K562 (cell line): ENCODE results near the gene CPSF4. TPM values are rescaled to one million over a fixed set of nuclear protein-coding genes. Genes with fewer than 3 reads are reported as not detected.

Experiments
- ARID1B ChIP-seq: fragments of 450-650 bp; IDR thresholded peaks from 2 replicates; pipeline ENCODE4 v1.6.1; 2016; ENCODE audit warnings: antibody characterized with exemption, mild to moderate bottlenecking, inconsistent platforms
- BCL6 ChIP-seq: fragments of 250-450 bp; sonication (Bioruptor Pico); IDR thresholded peaks from 2 replicates; pipeline ENCODE4 v1.4.0; 2020
- BDP1 ChIP-seq: IDR thresholded peaks from 3 replicates; pipeline ENCODE4 v1.6.1; 2011; ENCODE audit not compliant: insufficient read length, insufficient read depth
- CEBPB ChIP-seq: fragments of 450-650 bp; IDR thresholded peaks from 2 replicates; pipeline ENCODE4 v1.6.1; 2016; ENCODE audit warnings: missing genetic modification characterization, missing compliant biosample characterization
- CTCF ChIP-seq, 3 experiments: IDR thresholded peaks in 2 of 3; conservative IDR thresholded peaks in 1 of 3; 2 replicates each; pipeline ENCODE4 v1.5.1; 2011 to 2012; ENCODE audit warnings: low read length in 3 of 3, mild to moderate bottlenecking in 3 of 3, control low read depth in 2 of 3, improper control_type of control experiment in 1 of 3, inconsistent platforms in 1 of 3, low read depth in 1 of 3, mixed read lengths in 1 of 3, moderate library complexity in 1 of 3; ENCODE audit not compliant: insufficient read depth in 2 of 3
- E2F1 ChIP-seq: sonication (generic); formaldehyde crosslinking; IDR thresholded peaks from 2 replicates; pipeline ENCODE4 v1.8.1; 2023; ENCODE audit warnings: mild to moderate bottlenecking, missing genetic modification reagents, moderate library complexity
- EP400 ChIP-seq: fragments of 450-650 bp; IDR thresholded peaks from 2 replicates; pipeline ENCODE4 v1.6.1; 2017; ENCODE audit warnings: antibody characterized with exemption, mild to moderate bottlenecking, moderate library complexity
- ERF ChIP-seq: fragments of 450-650 bp; formaldehyde crosslinking; IDR thresholded peaks from 2 replicates; pipeline ENCODE4 v1.4.0; 2020; ENCODE audit warnings: mild to moderate bottlenecking, mixed read lengths
- HNRNPK ChIP-seq: fragments of 200-400 bp; formaldehyde crosslinking; IDR thresholded peaks from one replicate; pipeline ENCODE4 v1.6.1; 2018; ENCODE audit warnings: mild to moderate bottlenecking, low read depth, low read length; ENCODE audit not compliant: poor library complexity, severe bottlenecking
- IRF2 ChIP-seq: sonication (generic); formaldehyde crosslinking; IDR thresholded peaks from 2 replicates; pipeline ENCODE4 v1.8.1; 2022; ENCODE audit warnings: mild to moderate bottlenecking, missing genetic modification reagents
- MAX ChIP-seq: sonication (generic); formaldehyde crosslinking; IDR thresholded peaks from 2 replicates; pipeline ENCODE4 v1.9.0; 2022; ENCODE audit warnings: mild to moderate bottlenecking, missing genetic modification reagents
- PREB ChIP-seq: sonication (generic); formaldehyde crosslinking; IDR thresholded peaks from 2 replicates; pipeline ENCODE4 v1.8.1; 2023; ENCODE audit warnings: mild to moderate bottlenecking, missing genetic modification reagents
- PRMT5 ChIP-seq: sonication (generic); formaldehyde crosslinking; IDR thresholded peaks from 2 replicates; pipeline ENCODE4 v1.5.0; 2020; ENCODE audit warnings: missing genetic modification reagents
- RAD51 ChIP-seq: fragments of 450-650 bp; IDR thresholded peaks from 2 replicates; pipeline ENCODE4 v1.7.1; 2016; ENCODE audit warnings: low read depth, mild to moderate bottlenecking, borderline replicate concordance
- TRIM24 ChIP-seq, 2 experiments: fragments of 450-650 bp; IDR thresholded peaks; 2 replicates each; pipeline ENCODE4 v1.6.1; 2016
- USF2 ChIP-seq: sonication (generic); formaldehyde crosslinking; IDR thresholded peaks from 2 replicates; pipeline ENCODE4 v1.5.0; 2020; ENCODE audit warnings: missing genetic modification reagents
- ZNF124 ChIP-seq: sonication (generic); formaldehyde crosslinking; IDR thresholded peaks from 2 replicates; pipeline ENCODE4 v1.8.1; 2022; ENCODE audit warnings: missing genetic modification reagents
- ZNF140 ChIP-seq: fragments of 250-450 bp; sonication (Bioruptor Pico); IDR thresholded peaks from 2 replicates; pipeline ENCODE4 v1.8.0; 2021; ENCODE audit warnings: moderate library complexity, mild to moderate bottlenecking, inconsistent platforms
- ZNF511 ChIP-seq: sonication (generic); formaldehyde crosslinking; IDR thresholded peaks from 2 replicates; pipeline ENCODE4 v1.8.0; 2022; ENCODE audit warnings: mild to moderate bottlenecking, missing genetic modification reagents
- ZNF584 ChIP-seq: fragments of 200-800 bp; sonication (Bioruptor generic); IDR thresholded peaks from 2 replicates; pipeline ENCODE4 v1.6.1; 2016; ENCODE audit warnings: low read depth, mild to moderate bottlenecking, missing genetic modification characterization, missing compliant biosample characterization
- ZNF75A ChIP-seq: fragments of 450-650 bp; formaldehyde crosslinking; IDR thresholded peaks from 2 replicates; pipeline ENCODE4 v1.4.0; 2020; ENCODE audit warnings: mild to moderate bottlenecking
- ZNF766 ChIP-seq: fragments of 200-800 bp; sonication (Bioruptor generic); conservative IDR thresholded peaks from 2 replicates; pipeline ENCODE4 v1.6.1; 2016; ENCODE audit warnings: missing genetic modification characterization, missing compliant biosample characterization
- ZNF79 ChIP-seq: fragments of 250-450 bp; sonication (Bioruptor Pico); IDR thresholded peaks from 2 replicates; pipeline ENCODE4 v1.4.0; 2020; ENCODE audit warnings: low read depth, mild to moderate bottlenecking, moderate library complexity
- polyA plus RNA-seq, 8 experiments: library from polyadenylated mRNA; depleted of rRNA in 4 of 8; stranded (reverse) in 5 of 8; unstranded in 3 of 8; fragments of >200 nt; fragmentation: Nextera tagmentation in 2 of 8; fragmentation: Illumina TruSeq in 1 of 8; extraction: Ambion mirVana in 2 of 8; extraction: Trizol in 1 of 8; gene quantifications; 2 replicates each; pipeline versions ENCODE4 v1.2.1 to v1.2.3, GENCODE V29; 2011 to 2014; ENCODE audit warnings: inconsistent platforms in 1 of 8, missing spikeins in 1 of 8
- total RNA-seq, 7 experiments: library from RNA; depleted of rRNA in 6 of 7; stranded (reverse); fragments of >200 nt in 6 of 7; fragmentation: Illumina TruSeq in 2 of 7; extraction: Trizol in 2 of 7; gene quantifications; 2 replicates each; pipeline versions ENCODE4 v1.2.1 to v1.2.3, GENCODE V29; 2011 to 2021; ENCODE audit warnings: low replicate concordance in 1 of 7

The CPSF4 gene
- total and polyA plus RNA-seq, 9 of the 15 experiments (the other 6 are each of a cell fraction or from before 2014, with no cell fraction given): 16.9 to 118 (median 71.7) TPM

- no peak for TF ChIP-seq HNRNPK
- TF ChIP-seq E2F1 (CRISPR knock-in tag): peak; percentile 47; the same call in 1 of the 2 replicates
- TF ChIP-seq IRF2 (CRISPR knock-in tag): no peak
- TF ChIP-seq USF2 (CRISPR knock-in tag): no peak
- no peak for TF ChIP-seq ZNF584 (CRISPR knock-in tag)
- no peak for TF ChIP-seq PREB (CRISPR knock-in tag)
- TF ChIP-seq ZNF79: no peak
- TF ChIP-seq RAD51: peak; percentile 41; the same call in 1 of the 2 replicates
- TF ChIP-seq ERF (CRISPR knock-in tag): no peak
- TF ChIP-seq ZNF766 (CRISPR knock-in tag): peak; percentile 69
- peak; percentile 38; the same call in 1 of the 2 replicates for TF ChIP-seq MAX
- peak; percentile 65; the same call in 1 of the 2 replicates for TF ChIP-seq ZNF511 (CRISPR knock-in tag)
- peak; percentile 98 for TF ChIP-seq EP400
- TF ChIP-seq CTCF (IDR thresholded peaks at IDR 0.05 in 2 of 3, conservative IDR thresholded peaks at IDR 0.05 in 1 of 3; ENCODE audit: insufficient read depth in 2 of 3, low read depth in 1 of 3, low read length in 3 of 3): 0 out of 6 replicates have a peak, but pooled peaks of 1 of the 3 experiments have one; percentile 8
- no peak for TF ChIP-seq TRIM24 (IDR thresholded peaks at IDR 0.05)
- no peak for TF ChIP-seq PRMT5
- no peak for TF ChIP-seq ZNF124 (CRISPR knock-in tag)
- TF ChIP-seq CEBPB (tag): peak; percentile 80
- TF ChIP-seq ZNF75A (CRISPR knock-in tag): no peak
- no peak for TF ChIP-seq BCL6 (CRISPR knock-in tag)
- TF ChIP-seq ARID1B: no peak
- TF ChIP-seq ZNF140 (CRISPR knock-in tag): no peak
- TF ChIP-seq BDP1: no peak
Measured at GRCh38 chr7:99499721-99500636, 61.2 kb downstream of the CPSF4 start, which contains the start of gene ZNF394 (continued).
